GM08714 (cell line): ENCODE measurements around the gene DNAL1.
A peak's percentile ranks its signal among the peaks of the same experiment; 100 is the strongest.

Experiments used
- H3K4me3 ChIP-seq: fragments of 200-500 bp; sonication (Bioruptor generic); 2 replicates; pipeline ENCODE4 v1.5.1; 2014; ENCODE audit warnings: mild to moderate bottlenecking, low read length, inconsistent platforms
- ZNF274 ChIP-seq: IDR thresholded peaks from 2 replicates; pipeline ENCODE4 v1.6.1; 2012; ENCODE audit warnings: mild to moderate bottlenecking, low read depth, low read length

DNAL1 gene

DNA sequence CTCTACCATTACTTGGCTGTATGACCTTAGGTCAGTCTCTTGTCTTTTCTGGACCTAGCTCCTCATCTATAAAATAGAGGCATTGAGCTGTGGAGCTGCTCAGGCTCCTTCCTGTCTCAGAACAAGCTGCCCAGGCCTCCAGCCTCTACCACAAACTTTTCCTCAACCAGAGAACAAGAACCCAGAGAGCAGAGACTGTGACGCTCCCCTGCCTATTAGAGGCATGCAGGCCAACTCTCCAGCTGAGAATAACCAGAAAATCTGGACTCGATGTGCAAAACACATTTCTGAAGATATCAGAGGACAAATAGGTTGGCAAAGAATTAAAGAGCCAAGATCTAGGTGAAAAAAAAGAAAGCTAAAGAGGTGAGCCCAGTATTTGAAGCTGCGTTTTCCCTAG is 87.2 kb downstream of the DNAL1 start:
- TF ChIP-seq ZNF274 = no peak
- no peak overlapping the region for H3K4me3 ChIP-seq

DNA sequence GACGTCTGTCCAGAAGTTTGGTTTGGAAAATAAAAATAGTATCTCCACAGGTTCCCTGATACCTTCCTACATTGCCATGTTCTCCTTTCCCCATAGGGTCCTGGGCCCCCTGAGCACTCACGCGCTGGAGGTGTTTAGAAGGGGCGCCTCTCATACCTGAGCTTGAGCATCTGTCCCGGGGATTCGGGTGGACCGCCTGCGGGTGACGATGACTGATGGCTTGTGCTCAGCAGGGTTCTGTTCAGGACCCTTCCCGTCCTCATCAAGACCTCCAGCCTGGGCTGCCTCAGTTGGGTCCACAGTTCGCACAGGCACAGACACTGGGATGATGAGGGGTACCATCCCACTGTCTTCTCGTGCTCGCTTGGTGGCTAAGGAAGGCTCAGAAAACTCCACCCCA is 92.1 kb downstream of the DNAL1 start:
- no peak for TF ChIP-seq ZNF274
- H3K4me3 ChIP-seq = no peak overlapping the region

DNA sequence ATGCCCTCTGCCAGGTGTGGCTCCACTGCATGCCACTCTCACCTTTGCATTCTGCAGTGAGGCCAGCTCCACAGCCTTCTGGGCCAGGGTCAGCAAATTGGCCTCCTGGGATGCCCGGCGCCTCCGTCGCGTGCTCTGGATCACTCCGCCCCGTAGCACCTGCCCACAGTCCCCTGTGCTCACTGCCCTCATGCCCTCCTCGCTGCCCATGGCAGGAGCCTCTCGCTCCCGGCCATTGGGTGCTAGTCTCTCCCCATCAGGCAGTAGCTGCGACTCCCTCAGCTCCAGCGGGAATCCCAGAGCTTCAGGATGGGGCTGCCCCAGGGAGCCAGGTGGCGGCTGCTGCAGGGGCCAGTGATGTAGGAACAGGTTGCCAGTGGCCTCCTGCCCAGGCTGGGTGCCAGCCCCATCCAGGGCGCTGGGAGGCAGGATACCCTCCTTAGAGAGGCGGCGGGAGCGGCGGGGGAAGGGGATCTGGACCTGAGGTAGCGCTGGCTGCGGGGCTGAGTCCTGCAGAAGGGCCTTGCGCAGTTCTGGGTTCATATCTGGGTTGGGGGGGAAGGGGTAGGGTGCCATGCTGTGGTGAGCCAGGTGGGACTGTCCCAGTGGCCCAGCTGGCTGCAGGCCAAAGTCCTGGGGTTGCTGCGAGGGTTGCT is 93.9 kb downstream of the DNAL1 start:
- no peak overlapping the region for H3K4me3 ChIP-seq
- no peak for TF ChIP-seq ZNF274

DNA sequence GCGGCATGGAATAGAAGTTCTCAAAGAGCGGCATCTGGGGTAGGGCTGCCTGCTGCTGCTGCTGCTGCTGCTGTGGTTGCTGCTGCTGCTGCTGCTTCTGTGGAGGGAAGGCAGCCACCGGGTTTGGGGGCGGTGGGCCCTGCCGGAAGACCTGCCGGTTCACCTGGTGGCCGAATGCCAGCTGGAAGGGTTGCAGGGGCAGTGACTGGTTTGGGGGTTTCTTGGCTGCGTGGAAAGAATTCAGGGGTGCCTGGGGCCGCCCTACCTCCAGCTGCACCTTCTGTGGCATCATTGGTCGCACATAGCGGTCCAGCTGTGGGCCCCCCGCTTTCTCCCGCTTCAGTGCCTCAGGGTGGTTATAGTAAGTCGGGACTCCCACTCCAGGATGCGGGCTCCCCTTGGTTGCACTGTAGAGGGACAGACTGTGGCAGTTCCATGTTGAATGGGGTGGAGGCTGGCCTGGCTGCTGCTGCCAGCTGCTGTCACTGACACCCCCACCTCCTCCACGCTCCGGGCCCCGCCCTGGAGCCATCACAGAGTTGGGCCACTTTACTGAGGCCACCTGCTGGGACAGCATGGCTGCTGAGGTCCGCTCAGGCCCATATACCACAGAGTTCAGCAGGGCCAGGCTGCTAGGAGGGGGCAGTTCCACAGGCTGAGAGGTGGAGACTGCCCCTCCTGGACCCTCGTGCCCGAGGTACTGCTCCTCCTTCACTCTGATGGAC is 94.5 kb downstream of the DNAL1 start:
- TF ChIP-seq ZNF274 = no peak
- H3K4me3 ChIP-seq = no peak overlapping the region

DNA sequence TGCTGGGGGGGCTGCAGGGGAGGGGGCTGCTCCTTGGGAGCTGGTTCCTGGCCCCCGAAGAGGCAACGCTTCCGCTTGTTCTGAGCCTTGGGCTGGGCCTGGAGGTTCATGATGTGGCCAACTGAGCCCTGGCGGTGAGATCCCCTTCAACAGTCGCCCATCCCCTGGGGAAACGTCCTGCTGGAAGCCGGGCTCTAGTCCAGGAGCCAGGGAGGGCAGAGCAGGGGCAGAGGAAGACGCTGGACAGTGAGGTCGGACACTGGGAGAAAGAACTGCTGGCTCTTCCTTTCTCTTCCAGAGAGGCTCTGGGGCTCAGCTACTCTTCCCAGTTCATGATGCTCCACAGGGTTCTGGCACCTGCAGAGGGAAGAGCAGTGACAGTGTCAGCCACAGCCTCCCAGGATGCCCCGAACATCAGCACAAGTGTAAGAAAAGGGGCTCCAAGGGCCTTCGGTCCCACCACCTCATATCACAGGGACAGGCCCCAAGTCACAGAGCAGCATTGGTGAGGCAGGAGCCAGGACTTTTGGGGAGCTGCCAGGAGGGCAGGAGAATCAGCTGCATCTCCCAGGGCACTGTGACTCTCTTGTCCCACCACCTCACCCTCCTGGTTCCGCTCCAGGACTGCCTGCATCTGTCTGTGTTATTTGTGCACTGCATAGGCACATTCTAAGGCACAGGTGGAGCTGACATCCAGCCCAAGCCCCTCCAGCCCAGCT is 95.3 kb downstream of the DNAL1 start:
- H3K4me3 ChIP-seq = no peak overlapping the region
- no peak for TF ChIP-seq ZNF274

DNA sequence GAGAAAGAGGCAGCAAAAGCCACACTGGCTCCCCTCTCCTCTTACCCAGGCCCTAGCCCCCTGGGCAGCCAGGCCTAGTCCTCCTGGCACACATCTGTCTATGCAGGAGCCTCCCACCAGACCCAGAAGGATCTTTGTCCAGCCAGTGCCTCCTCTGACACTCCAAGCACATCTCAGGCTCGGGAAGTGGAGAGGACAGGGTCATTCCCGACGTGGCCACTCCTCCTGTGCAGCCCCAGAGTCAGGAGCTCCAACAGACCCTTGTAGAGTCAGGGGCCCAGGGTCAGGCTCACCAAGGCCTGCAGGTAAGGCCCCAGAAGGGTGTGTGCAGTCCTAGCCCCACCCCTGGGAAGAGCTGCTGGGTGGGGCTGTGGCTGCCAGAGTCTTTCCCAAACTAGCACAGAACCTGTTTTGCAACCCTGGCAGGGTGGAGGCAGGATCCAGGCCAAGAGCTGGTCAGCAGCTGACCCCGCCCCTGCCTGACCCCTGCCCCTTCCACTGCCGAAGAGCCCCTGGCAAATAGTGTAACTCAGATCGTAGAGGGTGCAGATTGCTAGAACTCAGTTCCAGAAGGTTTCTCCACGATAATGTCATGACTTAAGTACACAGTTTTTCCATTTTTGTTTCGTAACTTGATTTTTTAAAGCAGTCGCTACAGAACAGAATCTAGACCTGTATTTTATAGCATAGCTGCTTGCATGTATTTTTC is 96.0 kb downstream of the DNAL1 start:
- no peak for TF ChIP-seq ZNF274
- no peak overlapping the region; the same call in 1 of the 2 replicates for H3K4me3 ChIP-seq

DNA sequence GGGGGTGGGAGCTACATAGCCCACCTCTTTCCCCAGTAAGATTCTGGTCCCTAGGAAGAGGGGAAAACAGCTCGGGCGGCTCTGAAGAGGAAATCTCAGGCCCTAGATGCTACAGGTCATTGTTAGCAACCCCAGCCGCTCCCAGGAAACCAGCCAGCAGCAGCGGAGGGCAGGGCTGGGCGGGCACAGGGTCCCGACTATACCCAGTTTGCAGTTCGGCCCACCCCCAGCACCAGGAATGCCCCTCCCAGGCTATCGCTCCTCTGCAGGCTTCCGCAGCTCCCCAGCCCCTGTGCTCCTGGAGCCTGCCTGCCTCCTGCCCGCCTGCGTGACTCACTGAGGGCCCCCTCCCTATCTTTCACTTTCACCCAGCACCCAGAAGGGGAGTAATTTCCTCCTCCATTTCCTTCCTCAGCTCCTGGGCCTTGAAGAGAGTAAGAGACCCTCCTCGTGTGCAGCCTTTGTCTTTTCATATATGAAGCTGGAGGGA is 96.6 kb downstream of the DNAL1 start:
- H3K4me3 ChIP-seq = peak overlapping the region; percentile 25; the same call in 1 of the 2 replicates
- TF ChIP-seq ZNF274 = no peak

DNA sequence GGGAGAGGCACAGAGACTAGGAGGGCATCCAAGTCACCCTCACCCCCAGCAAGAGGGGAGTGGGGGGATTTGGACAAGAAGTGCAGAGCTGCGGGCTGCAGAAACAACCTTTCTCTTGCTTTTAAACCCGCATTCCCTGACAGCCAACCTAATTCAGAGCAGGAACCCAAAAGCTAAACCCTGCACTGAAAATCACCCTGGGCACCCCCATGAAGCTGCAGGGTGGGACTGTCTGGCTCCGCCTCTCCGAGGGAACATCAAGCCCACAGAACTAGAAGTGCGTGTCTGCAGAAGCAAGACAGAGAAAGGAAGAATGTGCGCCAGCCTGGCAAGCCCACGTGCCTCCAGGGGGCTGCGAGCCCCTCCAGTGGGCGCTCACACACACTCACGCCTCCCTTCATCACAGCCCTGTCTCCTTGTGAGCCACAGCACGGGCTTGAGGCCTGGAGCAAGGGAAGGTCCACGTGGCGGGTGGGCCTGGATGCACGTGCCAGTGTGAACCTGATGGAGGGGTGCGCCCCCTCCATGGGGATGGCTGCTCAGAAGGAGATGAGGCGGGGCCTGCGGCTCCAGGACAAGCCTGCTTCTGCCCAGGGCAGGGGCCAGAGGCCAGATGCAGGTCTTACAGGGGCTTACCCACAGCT is 97.2 kb downstream of the DNAL1 start:
- H3K4me3 ChIP-seq = peak overlapping the region; percentile 25; the same call in 1 of the 2 replicates
- no peak for TF ChIP-seq ZNF274

DNA sequence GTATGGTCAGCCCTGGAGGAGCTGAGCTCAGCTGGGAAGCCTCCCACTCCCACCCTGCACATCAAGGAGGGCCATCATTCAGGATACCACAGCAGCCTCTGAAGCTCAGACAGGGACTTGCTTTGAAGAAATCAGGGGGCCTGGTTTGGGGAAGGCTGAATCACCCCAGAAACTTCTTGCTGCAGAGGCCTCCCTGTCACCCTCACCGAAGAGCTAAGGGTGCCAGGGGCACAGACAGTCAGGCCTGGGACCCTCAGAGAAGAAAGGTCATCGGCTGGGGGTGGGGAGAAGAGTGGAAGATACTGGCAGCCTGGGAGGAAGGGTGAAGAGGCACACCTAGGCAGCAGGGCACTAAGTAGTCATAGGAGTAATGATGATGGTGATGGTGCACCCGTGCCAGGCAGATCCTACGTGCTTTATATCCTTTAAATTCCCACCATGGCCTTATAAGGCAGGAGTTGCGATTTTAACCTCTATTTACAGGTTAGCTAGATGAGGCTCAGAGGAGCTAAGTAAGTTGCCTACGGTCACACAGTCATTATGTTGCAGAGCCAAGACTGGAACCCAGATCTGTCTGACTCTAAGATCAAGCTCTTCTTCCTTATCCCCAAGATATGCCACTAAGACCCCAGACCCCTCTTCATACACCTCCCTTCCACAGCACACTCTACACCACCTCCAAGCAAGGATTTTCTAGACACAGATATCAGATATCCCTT is 97.9 kb downstream of the DNAL1 start:
- H3K4me3 ChIP-seq = peak overlapping the region; percentile 25; the same call in 1 of the 2 replicates

DNA sequence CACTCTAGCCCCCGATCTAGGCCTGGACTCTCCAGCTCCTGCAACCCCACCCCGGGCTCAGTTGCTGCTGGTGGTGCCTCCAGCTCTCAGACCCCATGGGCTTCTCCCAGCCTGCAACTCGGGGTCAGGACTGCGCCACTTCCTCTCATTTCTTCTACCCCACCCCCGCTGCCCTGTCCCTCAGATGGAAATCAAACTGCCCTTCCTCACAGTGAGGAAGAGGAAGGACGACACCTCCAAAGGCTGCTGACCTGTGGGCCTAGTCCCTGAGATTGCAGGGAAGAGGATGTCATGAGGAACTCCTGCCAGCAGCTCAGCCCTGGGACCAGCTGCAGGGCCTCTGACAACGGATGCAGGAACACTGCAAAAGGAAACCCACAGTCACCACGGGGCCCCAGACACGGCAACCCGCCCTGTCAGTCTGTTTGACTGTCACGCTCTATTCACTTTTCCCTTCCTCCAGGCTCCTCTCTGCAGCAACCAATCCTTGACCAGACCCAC is 98.7 kb downstream of the DNAL1 start:
- TF ChIP-seq ZNF274 = no peak
- peak overlapping the region; percentile 25; the same call in 1 of the 2 replicates for H3K4me3 ChIP-seq

More for the DNA sequence above, 97.9 kb downstream of the DNAL1 start:
- no peak for TF ChIP-seq ZNF274

DNA sequence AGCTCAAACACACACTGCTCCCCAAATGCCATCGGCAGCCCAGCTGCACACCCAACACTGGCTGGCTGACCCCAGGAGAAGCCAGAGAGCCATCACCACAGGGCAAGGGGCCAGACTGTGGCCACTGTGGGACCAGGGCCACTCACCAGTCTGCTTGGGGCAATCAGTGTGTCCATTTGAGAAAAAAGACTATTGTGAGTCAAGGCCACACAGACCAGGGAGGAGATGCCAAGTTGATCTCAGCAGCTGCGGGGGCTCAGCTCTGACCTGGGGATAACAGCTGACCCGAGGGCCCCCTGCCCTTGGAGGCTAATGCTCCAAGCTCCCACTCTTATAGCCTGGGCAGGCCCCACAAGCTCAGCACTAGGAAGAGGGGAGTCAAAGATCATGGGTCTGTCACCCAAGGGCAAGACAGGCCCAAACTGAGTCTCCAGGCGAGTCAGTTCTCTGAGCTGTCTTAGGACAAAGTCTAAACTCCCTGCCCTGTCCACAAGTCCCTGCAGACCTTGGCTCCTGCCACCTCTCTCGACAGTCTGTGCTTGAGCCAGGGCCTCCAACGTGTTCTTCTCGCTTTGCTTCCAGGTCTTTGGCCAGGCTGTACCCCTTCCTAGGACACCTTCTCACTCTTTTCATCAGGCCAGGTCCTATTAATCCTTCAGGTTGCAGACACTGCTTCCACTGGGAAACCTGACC is 99.5 kb downstream of the DNAL1 start:
- no peak for TF ChIP-seq ZNF274
- peak overlapping the region; percentile 4; the same call in 1 of the 2 replicates for H3K4me3 ChIP-seq

DNA sequence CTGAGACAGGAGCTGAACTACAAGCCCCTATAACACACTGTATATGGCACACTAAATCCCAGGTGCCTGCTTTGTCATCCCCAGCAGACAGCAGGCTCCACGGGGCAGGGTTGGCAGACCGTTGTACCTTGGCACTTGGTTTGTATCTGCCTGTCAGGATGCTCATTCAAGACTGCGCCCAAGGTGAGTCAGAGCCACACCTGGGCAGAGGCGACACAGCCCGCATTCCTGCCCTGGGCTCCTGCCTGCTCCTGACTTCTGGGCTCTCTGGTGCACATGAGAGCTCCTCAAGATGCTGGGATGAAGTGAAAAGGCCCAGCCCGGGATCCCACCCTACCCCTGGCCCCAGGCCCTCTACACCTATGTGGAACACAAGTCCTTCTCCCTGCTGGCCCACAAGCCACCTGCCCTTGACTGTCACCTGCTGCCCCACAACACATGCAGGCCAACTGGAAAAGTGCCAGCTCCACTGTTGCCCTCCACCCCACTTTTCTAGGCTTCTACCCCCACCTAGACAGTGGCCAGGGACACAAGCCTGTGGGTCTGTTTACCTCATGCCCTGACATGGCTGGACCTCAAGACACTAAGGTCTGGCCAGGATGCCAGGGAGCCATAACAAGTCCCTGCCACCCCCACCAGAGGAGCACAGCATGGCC is 100.2 kb downstream of the DNAL1 start:
- H3K4me3 ChIP-seq = no peak overlapping the region

More for the DNA sequence above, 100.2 kb downstream of the DNAL1 start:
- TF ChIP-seq ZNF274 = no peak
